ENCODE data around the gene ADD3. TPM values are rescaled to one million over a fixed set of nuclear protein-coding genes. Genes with fewer than 3 reads are reported as not detected.

The ADD3 gene
- total RNA-seq, 1 experiment from 2014 or later = 86.7 TPM

- no peak for DNase-seq (ENCODE audit: low spot score)
- Mint-ChIP-seq H3K4me3 (no peak overlapping the region; the same call in 1 of the 2 replicates), H3K4me1 (peaks cover 40% of the 10 kb centered on the region), H3K27ac (no peak overlapping the region), H3K36me3 (no peaks in the 10 kb centered on the region; the same call in 1 of the 2 replicates), H3K9me3 (no peaks in the 10 kb centered on the region), H3K27me3 (ENCODE audit: low read depth) (peaks cover 100% of the 10 kb centered on the region)
- ChIA-PET CTCF (interaction anchor here (1.0 to 1.4 kb wide), 4 partner anchors 24 to 53 kb away, joined by 3 to 6 read pairs (median 4); no protein-coding TSS in a partner anchor), POLR2A (interaction anchor here (1.3 kb wide), 1 partner anchor 750 kb away, joined by 3 read pairs; the partner anchor contains the start of genes BBIP1 and SHOC2)
- TF ChIP-seq ZSCAN18 (CRISPR knock-in tag; IDR thresholded peaks at IDR 0.05) (no peak), TEAD1 (CRISPR knock-in tag; IDR thresholded peaks at IDR 0.05) (0 out of 2 replicates have a peak, but pooled peaks have one; percentile 49), FOXK1 (CRISPR knock-in tag; IDR thresholded peaks at IDR 0.05) (peak; percentile 28; the same call in 1 of the 2 replicates), ETV6 (CRISPR knock-in tag; IDR thresholded peaks at IDR 0.05) (peak; percentile 17; the same call in 1 of the 2 replicates)
- ATAC-seq = peak; percentile 72
These were observed 161.1 kb downstream of the ADD3 start for GRCh38 chr10:110168601-110169481.

- no peaks in the 10 kb centered on the region; the same call in 1 of the 2 replicates for H3K36me3 Mint-ChIP-seq
- DNase-seq (ENCODE audit: low spot score) = no peak
- ChIA-PET CTCF (interaction anchor here (0.8 to 1.5 kb wide), 3 partner anchors 9 to 52 kb away, joined by 3 to 4 read pairs (median 3); no protein-coding TSS in a partner anchor), POLR2A (interaction anchor here (1.0 kb wide), 1 partner anchor 42 kb away, joined by 3 read pairs; no protein-coding TSS in a partner anchor)
- peaks cover 39% of the 10 kb centered on the region for H3K4me1 Mint-ChIP-seq
- TF ChIP-seq ZNF121 (CRISPR knock-in tag; IDR thresholded peaks at IDR 0.05) (no peak), IRF1 (CRISPR knock-in tag; IDR thresholded peaks at IDR 0.05) (no peak), SP1 (CRISPR knock-in tag; conservative IDR thresholded peaks at IDR 0.05) (no peak), TP53 (CRISPR knock-in tag; IDR thresholded peaks at IDR 0.05) (no peak)
- no peak for ATAC-seq
- no peak overlapping the region for H3K4me3 Mint-ChIP-seq
- H3K9me3 Mint-ChIP-seq = no peaks in the 10 kb centered on the region
- peaks cover 100% of the 10 kb centered on the region for H3K27me3 Mint-ChIP-seq (ENCODE audit: low read depth)
- no peak overlapping the region for H3K27ac Mint-ChIP-seq
These were observed 161.8 kb downstream of the ADD3 start for GRCh38 chr10:110169586-110169985.

- Mint-ChIP-seq H3K27me3 (ENCODE audit: low read depth) (peaks cover 100% of the 10 kb centered on the region), H3K27ac (no peak overlapping the region), H3K4me3 (no peak overlapping the region), H3K4me1 (peaks cover 47% of the 10 kb centered on the region), H3K36me3 (no peaks in the 10 kb centered on the region; the same call in 1 of the 2 replicates), H3K9me3 (no peaks in the 10 kb centered on the region)
- POLR2A ChIA-PET = interaction anchor here (1.0 kb wide), 1 partner anchor 41 kb away, joined by 3 read pairs; no protein-coding TSS in a partner anchor
- ATAC-seq (peak; percentile 6), DNase-seq (ENCODE audit: low spot score) (no peak)
- CTCF ChIA-PET = interaction anchor here (0.8 to 1.5 kb wide), 4 partner anchors 9 to 41 kb away, joined by 3 to 4 read pairs (median 3); no protein-coding TSS in a partner anchor
- TF ChIP-seq ZNF138 (CRISPR knock-in tag; conservative IDR thresholded peaks at IDR 0.05) (no peak), SP1 (CRISPR knock-in tag; conservative IDR thresholded peaks at IDR 0.05) (no peak), AFF4 (CRISPR knock-in tag; IDR thresholded peaks at IDR 0.05; ENCODE audit: borderline replicate concordance) (no peak), STAT6 (CRISPR knock-in tag; conservative IDR thresholded peaks at IDR 0.05; ENCODE audit: low read depth) (no peak), PREB (CRISPR knock-in tag; IDR thresholded peaks at IDR 0.05; ENCODE audit: borderline replicate concordance) (no peak), ZNF416 (CRISPR knock-in tag; IDR thresholded peaks at IDR 0.05) (no peak), ATF3 (CRISPR knock-in tag; conservative IDR thresholded peaks at IDR 0.05) (no peak), TP53 (CRISPR knock-in tag; IDR thresholded peaks at IDR 0.05) (no peak), ZNF317 (CRISPR knock-in tag; IDR thresholded peaks at IDR 0.05; ENCODE audit: borderline replicate concordance, low read depth) (no peak), RELA (CRISPR knock-in tag; IDR thresholded peaks at IDR 0.05; ENCODE audit: borderline replicate concordance) (no peak), GTF2I (CRISPR knock-in tag; conservative IDR thresholded peaks at IDR 0.05) (no peak)
These were observed 162.6 kb downstream of the ADD3 start for GRCh38 chr10:110170142-110170971.

All from WTC11 (cell line).